Activated B cell treated with CpG ODN at 0.5 μM for 24 hours (primary cell): Measurements from ENCODE around the gene U2SURP. TPM values are rescaled to one million over a fixed set of nuclear protein-coding genes. Genes with fewer than 3 reads are reported as not detected.
"Not testable (repeated sequence)": the region's sequence is repeated elsewhere in the genome, so short reads cannot be mapped to it uniquely, and the experiment has no call there.

Experiments used
- ATAC-seq: fragments of 200-7000 bp; cut with Tn5 transposase; one replicate; pipeline ENCODE4 v1.10.0; 2021; ENCODE audit warnings: low read depth, mild to moderate bottlenecking, moderate library complexity
- CTCF ChIA-PET: fragments of 350-600 bp; sonication (Branson Sonifier 250); formaldehyde crosslinking; loops from one replicate; lab custom pipeline; 2021; ENCODE audit warnings: antibody characterized with exemption; lab: Charles Lee
- POLR2A ChIA-PET: fragments of 350-600 bp; sonication (Branson Sonifier 250); formaldehyde crosslinking; loops from one replicate; lab custom pipeline; 2021; ENCODE audit warnings: antibody characterized with exemption; lab: Charles Lee
- DNase-seq: peaks from one replicate; pipeline ENCODE4 v3.0.0; 2022
- H3K27ac Mint-ChIP-seq: one replicate; pipeline ENCODE4 v1.8.0; 2020; ENCODE audit warnings: mixed read lengths
- H3K27me3 Mint-ChIP-seq: one replicate; pipeline ENCODE4 v1.8.0; 2021; ENCODE audit warnings: mixed read lengths
- H3K36me3 Mint-ChIP-seq: one replicate; pipeline ENCODE4 v1.8.0; 2021; ENCODE audit warnings: low read depth, mixed read lengths
- H3K4me1 Mint-ChIP-seq: one replicate; pipeline ENCODE4 v1.8.0; 2021; ENCODE audit warnings: mixed read lengths
- H3K4me3 Mint-ChIP-seq: one replicate; pipeline ENCODE4 v1.8.0; 2020; ENCODE audit warnings: mild to moderate bottlenecking, mixed read lengths
- H3K9me3 Mint-ChIP-seq: one replicate; pipeline ENCODE4 v1.8.0; 2020; ENCODE audit warnings: mixed read lengths
- intact Hi-C: fragments of 100-400 bp; cut with micrococcal nuclease; formaldehyde crosslinking; loops from one replicate; pipeline ENCODE4 v1.15.1; 2024
- total RNA-seq: library from RNA; stranded (reverse); gene quantifications from 2 replicates; pipeline ENCODE4 v1.2.3, GENCODE V29; 2022
- TF ChIP-seq, protein P1 (sequence below): fragments of 200-600 bp; IDR thresholded peaks from one replicate; pipeline ENCODE4 v1.8.0; 2022; ENCODE audit warnings: antibody characterized with exemption, mild to moderate bottlenecking

U2SURP gene
- total RNA-seq, 1 donor from 2014 or later, result 131 TPM

DNA sequence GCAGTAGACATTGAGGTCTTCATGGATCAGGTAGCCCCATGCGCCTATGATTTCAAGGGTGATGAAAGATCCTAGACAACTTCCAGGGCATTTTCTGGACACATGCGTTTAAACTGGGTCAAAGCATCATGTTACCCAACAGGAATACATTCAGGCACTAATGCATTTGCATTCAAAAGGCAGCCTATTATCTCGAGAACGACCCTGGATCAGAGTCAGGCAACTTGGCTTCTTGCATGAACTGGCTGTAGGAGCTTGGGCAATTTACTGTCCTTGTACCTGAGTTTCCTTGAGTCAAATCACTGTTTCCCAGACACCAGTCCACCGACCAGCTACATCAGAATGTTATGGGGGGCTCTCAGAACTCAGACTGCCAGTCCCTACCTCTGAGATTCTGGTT is 66.7 kb downstream of the U2SURP start:
- CTCF ChIA-PET, result no interaction called here
- no peaks in the 10 kb centered on the region for H3K4me1 Mint-ChIP-seq
- no peak overlapping the region for H3K4me3 Mint-ChIP-seq
- ATAC-seq (no peak), DNase-seq (no peak)
- TF ChIP-seq, protein P1, sequence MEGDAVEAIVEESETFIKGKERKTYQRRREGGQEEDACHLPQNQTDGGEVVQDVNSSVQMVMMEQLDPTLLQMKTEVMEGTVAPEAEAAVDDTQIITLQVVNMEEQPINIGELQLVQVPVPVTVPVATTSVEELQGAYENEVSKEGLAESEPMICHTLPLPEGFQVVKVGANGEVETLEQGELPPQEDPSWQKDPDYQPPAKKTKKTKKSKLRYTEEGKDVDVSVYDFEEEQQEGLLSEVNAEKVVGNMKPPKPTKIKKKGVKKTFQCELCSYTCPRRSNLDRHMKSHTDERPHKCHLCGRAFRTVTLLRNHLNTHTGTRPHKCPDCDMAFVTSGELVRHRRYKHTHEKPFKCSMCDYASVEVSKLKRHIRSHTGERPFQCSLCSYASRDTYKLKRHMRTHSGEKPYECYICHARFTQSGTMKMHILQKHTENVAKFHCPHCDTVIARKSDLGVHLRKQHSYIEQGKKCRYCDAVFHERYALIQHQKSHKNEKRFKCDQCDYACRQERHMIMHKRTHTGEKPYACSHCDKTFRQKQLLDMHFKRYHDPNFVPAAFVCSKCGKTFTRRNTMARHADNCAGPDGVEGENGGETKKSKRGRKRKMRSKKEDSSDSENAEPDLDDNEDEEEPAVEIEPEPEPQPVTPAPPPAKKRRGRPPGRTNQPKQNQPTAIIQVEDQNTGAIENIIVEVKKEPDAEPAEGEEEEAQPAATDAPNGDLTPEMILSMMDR, result no peak
- intact Hi-C loops, result no loop called here
- H3K36me3 Mint-ChIP-seq, result no peaks in the 10 kb centered on the region
- no peak overlapping the region for H3K27ac Mint-ChIP-seq
- POLR2A ChIA-PET, result no interaction called here
- no peaks in the 10 kb centered on the region for H3K27me3 Mint-ChIP-seq
- no peaks in the 10 kb centered on the region for H3K9me3 Mint-ChIP-seq

DNA sequence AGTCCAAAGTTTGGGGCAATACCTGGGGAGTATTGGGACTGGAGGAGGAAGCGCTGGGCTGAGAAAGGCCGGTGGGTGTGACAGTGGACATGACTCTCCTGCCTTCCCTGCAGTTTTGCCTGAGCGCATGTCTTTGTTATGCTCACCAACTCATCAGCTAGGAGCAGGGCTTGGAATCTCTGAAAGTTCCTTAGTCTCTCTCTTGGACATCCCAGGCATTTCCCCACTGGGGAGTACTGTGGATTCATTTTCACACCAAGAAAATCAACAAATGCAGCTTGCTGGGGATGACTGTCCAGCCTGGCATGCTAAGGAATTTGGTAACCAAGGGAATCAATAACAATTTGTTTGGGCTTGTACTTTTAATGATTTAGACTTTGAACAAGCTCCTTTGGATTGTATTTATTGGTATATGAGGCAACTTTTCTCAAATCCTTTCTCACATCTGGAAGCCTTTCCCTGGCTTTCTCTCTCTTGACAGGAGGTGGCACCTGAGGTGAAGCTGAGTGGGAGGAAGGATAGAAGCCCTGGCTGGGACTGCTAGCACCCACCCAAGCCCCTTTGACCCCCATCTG is 69.7 kb downstream of the U2SURP start:
- TF ChIP-seq, protein P1, result no peak
- POLR2A ChIA-PET, result interaction anchor here (1.0 kb wide), 1 partner anchor 11 kb away, joined by 3 read pairs; no protein-coding TSS in a partner anchor
- Mint-ChIP-seq H3K9me3 (no peaks in the 10 kb centered on the region), H3K4me1 (no peaks in the 10 kb centered on the region), H3K27ac (no peak overlapping the region), H3K4me3 (no peak overlapping the region), H3K36me3 (no peaks in the 10 kb centered on the region), H3K27me3 (no peaks in the 10 kb centered on the region)
- ATAC-seq (no peak), DNase-seq (no peak)
- intact Hi-C loops, result no loop called here
- CTCF ChIA-PET, result no interaction called here

- ChIA-PET CTCF (no interaction called here), POLR2A (no interaction called here)
- Mint-ChIP-seq H3K4me1 (no peaks in the 10 kb centered on the region), H3K36me3 (no peaks in the 10 kb centered on the region), H3K27me3 (no peaks in the 10 kb centered on the region), H3K9me3 (no peaks in the 10 kb centered on the region), H3K27ac (no peak overlapping the region), H3K4me3 (no peak overlapping the region)
- no peak for DNase-seq
- TF ChIP-seq, protein P1, result no peak
- no peak for ATAC-seq
- intact Hi-C loops, result no loop called here
Measured at GRCh38 chr3:143071776-143072175, 70.4 kb downstream of the U2SURP start.

GRCh38 chr3:143072298-143073020 is 71.1 kb downstream of the U2SURP start:
- H3K27me3 Mint-ChIP-seq, DNase-seq, POLR2A ChIA-PET, H3K4me3 Mint-ChIP-seq, intact Hi-C loops, CTCF ChIA-PET, ATAC-seq, H3K9me3 Mint-ChIP-seq, H3K36me3 Mint-ChIP-seq, H3K27ac Mint-ChIP-seq, H3K4me1 Mint-ChIP-seq: not testable (repeated sequence)

- H3K9me3 Mint-ChIP-seq, intact Hi-C loops, H3K36me3 Mint-ChIP-seq, H3K27ac Mint-ChIP-seq, DNase-seq, CTCF ChIA-PET, POLR2A ChIA-PET, H3K4me1 Mint-ChIP-seq, ATAC-seq, H3K27me3 Mint-ChIP-seq, H3K4me3 Mint-ChIP-seq: not testable (repeated sequence)
Measured at GRCh38 chr3:143073541-143073940, 72.2 kb downstream of the U2SURP start.

DNA sequence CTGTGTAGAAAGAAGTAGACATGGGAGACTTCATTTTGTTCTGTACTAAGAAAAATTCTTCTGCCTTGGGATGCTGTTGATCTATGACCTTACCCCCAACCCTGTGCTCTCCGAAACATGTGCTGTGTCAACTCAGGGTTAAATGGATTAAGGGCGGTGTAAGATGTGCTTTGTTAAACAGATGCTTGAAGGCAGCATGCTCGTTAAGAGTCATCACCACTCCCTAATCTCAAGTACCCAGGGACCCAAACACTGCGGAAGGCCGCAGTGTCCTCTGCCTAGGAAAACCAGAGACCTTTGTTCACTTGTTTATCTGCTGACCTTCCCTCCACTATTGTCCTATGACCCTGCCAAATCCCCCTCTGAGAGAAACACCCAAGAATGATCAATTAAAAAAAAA is 72.6 kb downstream of the U2SURP start:
- DNase-seq, CTCF ChIA-PET, H3K27me3 Mint-ChIP-seq, POLR2A ChIA-PET, H3K9me3 Mint-ChIP-seq, intact Hi-C loops, ATAC-seq, H3K4me1 Mint-ChIP-seq, H3K4me3 Mint-ChIP-seq, H3K36me3 Mint-ChIP-seq, H3K27ac Mint-ChIP-seq: not testable (repeated sequence)
